ENCODE results near the gene PCBD1.

The PCBD1 gene

DNA sequence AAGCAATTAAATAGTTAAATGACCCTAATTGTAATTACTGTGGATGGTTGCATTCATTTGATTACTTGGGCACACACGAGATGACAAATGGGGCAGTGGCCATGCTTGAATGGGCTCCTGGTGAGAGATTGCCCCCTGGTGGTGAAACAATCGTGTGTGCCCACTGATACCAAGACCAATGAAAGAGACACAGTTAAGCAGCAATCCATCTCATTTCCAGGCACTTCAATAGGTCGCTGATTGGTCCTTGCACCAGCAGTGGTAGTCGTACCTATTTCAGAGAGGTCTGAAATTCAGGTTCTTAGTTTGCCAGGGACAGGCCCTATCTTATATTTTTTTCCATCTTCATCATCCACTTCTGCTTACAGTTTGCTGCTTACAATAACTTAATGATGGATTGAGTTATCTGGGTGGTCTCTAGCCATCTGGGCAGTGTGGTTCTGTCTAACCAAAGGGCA lies 8.3 kb downstream of the PCBD1 start:
- peak; percentile 97 for ATAC-seq (ENCODE audit: insufficient read depth, low read depth)
- Histone ChIP-seq H4K20me1 (ENCODE audit: insufficient read depth, low read length) (no peaks in the 10 kb centered on the region), H3K9ac (ENCODE audit: low read depth, low read length) (no peak overlapping the region), H3K4me3 (ENCODE audit: low read depth in 1 of 2, low read length in 2 of 2) (no peak overlapping the region), H3K9me3 (ENCODE audit: insufficient read depth, low read length, severe bottlenecking) (no peaks in the 10 kb centered on the region), H3K4me2 (ENCODE audit: insufficient read depth, low read length) (no peak overlapping the region), H3K36me3 (ENCODE audit: insufficient read depth, low read length) (peaks cover 35% of the 10 kb centered on the region), H3K27me3 (ENCODE audit: insufficient read depth, low read length, poor library complexity) (no peaks in the 10 kb centered on the region), H3K27ac (ENCODE audit: low read length) (no peak overlapping the region), H2AFZ (ENCODE audit: low read depth, low read length) (no peak overlapping the region), H3K4me1 (ENCODE audit: insufficient read depth, low read length) (no peaks in the 10 kb centered on the region), H3K79me2 (ENCODE audit: insufficient read depth, low read length) (no peaks in the 10 kb centered on the region)
- DNase-seq, result peak; percentile 79
- TF ChIP-seq, protein P1, sequence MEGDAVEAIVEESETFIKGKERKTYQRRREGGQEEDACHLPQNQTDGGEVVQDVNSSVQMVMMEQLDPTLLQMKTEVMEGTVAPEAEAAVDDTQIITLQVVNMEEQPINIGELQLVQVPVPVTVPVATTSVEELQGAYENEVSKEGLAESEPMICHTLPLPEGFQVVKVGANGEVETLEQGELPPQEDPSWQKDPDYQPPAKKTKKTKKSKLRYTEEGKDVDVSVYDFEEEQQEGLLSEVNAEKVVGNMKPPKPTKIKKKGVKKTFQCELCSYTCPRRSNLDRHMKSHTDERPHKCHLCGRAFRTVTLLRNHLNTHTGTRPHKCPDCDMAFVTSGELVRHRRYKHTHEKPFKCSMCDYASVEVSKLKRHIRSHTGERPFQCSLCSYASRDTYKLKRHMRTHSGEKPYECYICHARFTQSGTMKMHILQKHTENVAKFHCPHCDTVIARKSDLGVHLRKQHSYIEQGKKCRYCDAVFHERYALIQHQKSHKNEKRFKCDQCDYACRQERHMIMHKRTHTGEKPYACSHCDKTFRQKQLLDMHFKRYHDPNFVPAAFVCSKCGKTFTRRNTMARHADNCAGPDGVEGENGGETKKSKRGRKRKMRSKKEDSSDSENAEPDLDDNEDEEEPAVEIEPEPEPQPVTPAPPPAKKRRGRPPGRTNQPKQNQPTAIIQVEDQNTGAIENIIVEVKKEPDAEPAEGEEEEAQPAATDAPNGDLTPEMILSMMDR (IDR thresholded peaks at IDR 0.05; ENCODE audit: borderline replicate concordance, extremely low read depth, low read length, poor library complexity, severe bottlenecking), result peak; percentile 92
- no peak for TF ChIP-seq EZH2 (IDR thresholded peaks at IDR 0.05; ENCODE audit: borderline replicate concordance, low read depth, low read length, severe bottlenecking)

DNA sequence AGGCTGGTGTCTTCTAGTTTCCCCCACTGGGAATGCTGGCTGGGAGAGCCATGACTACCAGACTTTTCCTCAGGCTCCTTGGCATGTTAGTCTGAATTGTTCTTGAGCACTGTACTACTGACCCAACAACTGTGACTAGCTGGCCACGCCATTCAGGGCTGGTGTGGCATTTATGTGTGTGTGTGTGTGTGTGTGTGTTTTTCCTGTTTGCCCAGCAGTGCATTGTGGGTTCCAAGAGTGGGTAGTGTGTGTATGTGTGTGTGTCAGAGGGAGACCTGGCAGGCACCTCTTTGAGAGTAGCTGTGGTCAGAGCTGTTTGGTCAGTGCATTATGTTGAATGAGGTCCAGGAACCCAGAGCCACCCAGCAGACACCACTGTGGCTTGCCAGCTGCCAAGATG lies 9.2 kb downstream of the PCBD1 start:
- ATAC-seq (ENCODE audit: insufficient read depth, low read depth), result no peak
- peaks cover 30% of the 10 kb centered on the region for H3K36me3 ChIP-seq (ENCODE audit: insufficient read depth, low read length)
- H3K4me3 ChIP-seq (ENCODE audit: low read depth in 1 of 2, low read length in 2 of 2), result no peak overlapping the region
- no peaks in the 10 kb centered on the region for H4K20me1 ChIP-seq (ENCODE audit: insufficient read depth, low read length)
- no peaks in the 10 kb centered on the region for H3K4me1 ChIP-seq (ENCODE audit: insufficient read depth, low read length)
- H2AFZ ChIP-seq (ENCODE audit: low read depth, low read length), result no peak overlapping the region
- TF ChIP-seq EZH2 (IDR thresholded peaks at IDR 0.05; ENCODE audit: borderline replicate concordance, low read depth, low read length, severe bottlenecking), result no peak
- TF ChIP-seq, protein P1 (IDR thresholded peaks at IDR 0.05; ENCODE audit: borderline replicate concordance, extremely low read depth, low read length, poor library complexity, severe bottlenecking), result no peak
- no peaks in the 10 kb centered on the region for H3K27me3 ChIP-seq (ENCODE audit: insufficient read depth, low read length, poor library complexity)
- H3K79me2 ChIP-seq (ENCODE audit: insufficient read depth, low read length), result no peaks in the 10 kb centered on the region
- H3K27ac ChIP-seq (ENCODE audit: low read length), result no peak overlapping the region
- no peaks in the 10 kb centered on the region for H3K9me3 ChIP-seq (ENCODE audit: insufficient read depth, low read length, severe bottlenecking)
- H3K9ac ChIP-seq (ENCODE audit: low read depth, low read length), result no peak overlapping the region
- no peak overlapping the region for H3K4me2 ChIP-seq (ENCODE audit: insufficient read depth, low read length)
- no peak for DNase-seq

DNA sequence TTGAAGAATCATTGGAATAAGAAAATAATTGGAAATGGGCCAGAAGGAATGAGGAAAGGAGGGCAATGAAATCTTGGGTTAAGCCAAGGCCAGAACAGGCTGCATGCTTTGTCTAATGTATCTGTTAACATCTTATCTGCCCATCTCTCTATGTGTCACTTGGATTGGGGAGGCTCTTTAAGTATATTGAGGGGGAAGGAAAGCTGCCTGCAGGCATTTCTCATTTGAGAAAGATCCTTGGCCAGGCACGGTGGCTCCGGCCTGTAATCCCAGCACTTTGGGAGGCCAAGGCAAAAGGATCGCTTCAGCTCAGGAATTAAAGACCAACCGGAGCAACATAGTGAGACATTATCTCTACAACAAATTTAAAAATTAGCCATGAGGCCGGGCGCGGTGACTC lies 14.3 kb downstream of the PCBD1 start:
- no peak overlapping the region for H2AFZ ChIP-seq (ENCODE audit: low read depth, low read length)
- H3K27ac ChIP-seq (ENCODE audit: low read length), result no peak overlapping the region
- TF ChIP-seq, protein P1 (IDR thresholded peaks at IDR 0.05; ENCODE audit: borderline replicate concordance, extremely low read depth, low read length, poor library complexity, severe bottlenecking), result no peak
- TF ChIP-seq EZH2 (IDR thresholded peaks at IDR 0.05; ENCODE audit: borderline replicate concordance, low read depth, low read length, severe bottlenecking), result no peak
- no peak overlapping the region for H3K9ac ChIP-seq (ENCODE audit: low read depth, low read length)
- H3K36me3 ChIP-seq (ENCODE audit: insufficient read depth, low read length), result peaks cover 43% of the 10 kb centered on the region
- no peaks in the 10 kb centered on the region for H3K27me3 ChIP-seq (ENCODE audit: insufficient read depth, low read length, poor library complexity)
- H3K4me2 ChIP-seq (ENCODE audit: insufficient read depth, low read length), result no peak overlapping the region
- no peaks in the 10 kb centered on the region for H4K20me1 ChIP-seq (ENCODE audit: insufficient read depth, low read length)
- ATAC-seq (ENCODE audit: insufficient read depth, low read depth), result no peak
- H3K9me3 ChIP-seq (ENCODE audit: insufficient read depth, low read length, severe bottlenecking), result no peaks in the 10 kb centered on the region
- H3K79me2 ChIP-seq (ENCODE audit: insufficient read depth, low read length), result no peaks in the 10 kb centered on the region
- no peak overlapping the region for H3K4me3 ChIP-seq (ENCODE audit: low read depth in 1 of 2, low read length in 2 of 2)
- DNase-seq, result no peak
- no peaks in the 10 kb centered on the region for H3K4me1 ChIP-seq (ENCODE audit: insufficient read depth, low read length)

DNA sequence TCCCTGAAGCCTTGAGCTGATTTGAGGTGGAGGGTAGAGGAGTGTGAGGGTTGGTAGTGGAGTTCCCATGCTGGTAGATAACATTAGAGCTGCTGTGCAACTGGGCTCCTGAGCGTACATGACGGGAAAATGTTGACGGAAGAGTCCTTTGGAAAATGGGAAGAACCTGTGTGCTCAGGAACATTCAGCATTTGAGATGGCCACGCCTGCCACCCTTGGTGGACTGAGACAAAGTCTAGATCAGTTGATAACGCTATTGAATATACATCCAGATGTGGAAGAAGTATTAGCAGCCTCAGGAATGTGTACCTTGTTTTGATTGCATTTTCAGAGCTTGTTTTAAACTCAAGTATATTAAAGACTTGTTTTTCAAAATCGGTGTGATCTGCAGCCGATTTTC lies 16.1 kb downstream of the PCBD1 start:
- no peak for TF ChIP-seq EZH2 (IDR thresholded peaks at IDR 0.05; ENCODE audit: borderline replicate concordance, low read depth, low read length, severe bottlenecking)
- TF ChIP-seq, protein P1 (IDR thresholded peaks at IDR 0.05; ENCODE audit: borderline replicate concordance, extremely low read depth, low read length, poor library complexity, severe bottlenecking), result no peak
- no peaks in the 10 kb centered on the region for H3K9me3 ChIP-seq (ENCODE audit: insufficient read depth, low read length, severe bottlenecking)
- H2AFZ ChIP-seq (ENCODE audit: low read depth, low read length), result no peak overlapping the region
- H3K4me1 ChIP-seq (ENCODE audit: insufficient read depth, low read length), result no peaks in the 10 kb centered on the region
- DNase-seq (no peak), ATAC-seq (ENCODE audit: insufficient read depth, low read depth) (no peak)
- H3K79me2 ChIP-seq (ENCODE audit: insufficient read depth, low read length), result no peaks in the 10 kb centered on the region
- H4K20me1 ChIP-seq (ENCODE audit: insufficient read depth, low read length), result no peaks in the 10 kb centered on the region
- no peak overlapping the region for H3K4me2 ChIP-seq (ENCODE audit: insufficient read depth, low read length)
- H3K9ac ChIP-seq (ENCODE audit: low read depth, low read length), result no peak overlapping the region
- H3K27ac ChIP-seq (ENCODE audit: low read length), result no peak overlapping the region
- H3K4me3 ChIP-seq (ENCODE audit: low read depth in 1 of 2, low read length in 2 of 2), result no peak overlapping the region
- no peaks in the 10 kb centered on the region for H3K27me3 ChIP-seq (ENCODE audit: insufficient read depth, low read length, poor library complexity)
- peaks cover 31% of the 10 kb centered on the region for H3K36me3 ChIP-seq (ENCODE audit: insufficient read depth, low read length)

Measured in DND-41 (cell line).